ENCODE results near the gene AXIN1. TPM values are rescaled to one million over a fixed set of nuclear protein-coding genes. Genes with fewer than 3 reads are reported as not detected.

Gene AXIN1
- total RNA-seq, 1 experiment from 2014 or later: 32.7 TPM

GRCh38 chr16:281660-282255 is 70.8 kb downstream of the AXIN1 start:
- ChIA-PET POLR2A (ENCODE audit: low non-redundant PET) (no interaction called here), CTCF (no interaction called here)
- H3K36me3 ChIP-seq (ENCODE audit: insufficient read depth, low read length, poor library complexity, severe bottlenecking): no peaks in the 10 kb centered on the region
- no peak overlapping the region for H3K4me3 ChIP-seq (ENCODE audit: low read depth, low read length, poor library complexity, severe bottlenecking)
- no peaks in the 10 kb centered on the region for H3K4me1 ChIP-seq (ENCODE audit: insufficient read depth, low read length, poor library complexity, severe bottlenecking)
- intact Hi-C loops (cut with micrococcal nuclease; ENCODE audit: unreplicated experiment): loop anchor here (2.0 kb wide), 1 partner anchor 71 kb away; the partner anchor contains the start of gene AXIN1
- TF ChIP-seq, protein P1, sequence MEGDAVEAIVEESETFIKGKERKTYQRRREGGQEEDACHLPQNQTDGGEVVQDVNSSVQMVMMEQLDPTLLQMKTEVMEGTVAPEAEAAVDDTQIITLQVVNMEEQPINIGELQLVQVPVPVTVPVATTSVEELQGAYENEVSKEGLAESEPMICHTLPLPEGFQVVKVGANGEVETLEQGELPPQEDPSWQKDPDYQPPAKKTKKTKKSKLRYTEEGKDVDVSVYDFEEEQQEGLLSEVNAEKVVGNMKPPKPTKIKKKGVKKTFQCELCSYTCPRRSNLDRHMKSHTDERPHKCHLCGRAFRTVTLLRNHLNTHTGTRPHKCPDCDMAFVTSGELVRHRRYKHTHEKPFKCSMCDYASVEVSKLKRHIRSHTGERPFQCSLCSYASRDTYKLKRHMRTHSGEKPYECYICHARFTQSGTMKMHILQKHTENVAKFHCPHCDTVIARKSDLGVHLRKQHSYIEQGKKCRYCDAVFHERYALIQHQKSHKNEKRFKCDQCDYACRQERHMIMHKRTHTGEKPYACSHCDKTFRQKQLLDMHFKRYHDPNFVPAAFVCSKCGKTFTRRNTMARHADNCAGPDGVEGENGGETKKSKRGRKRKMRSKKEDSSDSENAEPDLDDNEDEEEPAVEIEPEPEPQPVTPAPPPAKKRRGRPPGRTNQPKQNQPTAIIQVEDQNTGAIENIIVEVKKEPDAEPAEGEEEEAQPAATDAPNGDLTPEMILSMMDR (conservative IDR thresholded peaks at IDR 0.05; ENCODE audit: low read depth, low read length): no peak
- TF ChIP-seq EZH2 (IDR thresholded peaks at IDR 0.05; ENCODE audit: borderline replicate concordance, low read depth, low read length, poor library complexity, severe bottlenecking): no peak
- DNase-seq (ENCODE audit: low spot score): no peak
- peaks cover 15% of the 10 kb centered on the region for H3K27me3 ChIP-seq (replicated peaks; ENCODE audit: insufficient read depth, low read depth, low read length, poor library complexity)
- H3K9me3 ChIP-seq (ENCODE audit: low read depth, low read length, poor library complexity, severe bottlenecking): no peaks in the 10 kb centered on the region
- no TSS peak for BruUV-seq (replicated peaks)
- H3K27ac ChIP-seq (ENCODE audit: low read depth, low read length, poor library complexity, severe bottlenecking): no peak overlapping the region

DNA sequence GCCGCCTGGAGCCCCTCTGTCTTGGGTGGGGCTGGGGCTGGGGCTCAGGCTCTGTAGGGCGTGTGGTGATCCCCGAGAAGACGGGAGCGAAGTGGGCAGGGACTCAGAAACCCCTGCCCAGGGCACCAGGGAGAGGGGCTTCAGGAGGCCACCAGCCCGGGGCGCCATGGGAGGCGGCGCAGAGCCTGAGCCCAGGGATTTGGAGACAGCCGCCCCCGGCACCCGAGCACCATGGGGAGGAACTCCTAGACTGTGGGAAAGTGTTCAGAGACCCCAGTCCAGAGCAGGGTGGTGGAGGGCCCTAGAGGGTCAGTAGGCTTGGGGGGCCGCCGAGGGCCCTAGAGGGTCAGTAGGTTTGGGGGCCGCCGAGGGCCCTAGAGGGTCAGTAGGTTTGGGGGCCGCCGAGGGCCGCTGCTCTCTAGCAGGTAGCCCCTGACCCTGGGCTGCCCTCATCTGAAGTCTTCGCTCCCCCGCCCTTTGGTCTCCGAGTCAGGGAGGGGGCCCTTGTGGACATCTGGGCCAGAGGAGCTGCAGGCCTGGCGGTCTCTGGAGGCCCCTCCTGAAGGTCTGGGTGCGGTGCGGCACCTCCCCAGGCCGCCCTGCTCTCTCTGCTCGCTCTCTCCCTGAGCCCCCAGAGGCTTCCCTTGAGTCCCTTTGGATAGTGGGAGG is 71.4 kb downstream of the AXIN1 start:
- no TSS peak for BruUV-seq (replicated peaks)
- H3K9me3 ChIP-seq (ENCODE audit: low read depth, low read length, poor library complexity, severe bottlenecking): no peaks in the 10 kb centered on the region
- no peak overlapping the region for H3K27ac ChIP-seq (ENCODE audit: low read depth, low read length, poor library complexity, severe bottlenecking)
- intact Hi-C loops (cut with micrococcal nuclease; ENCODE audit: unreplicated experiment): loop anchor here (2.0 kb wide), 1 partner anchor 72 kb away; the partner anchor contains the start of gene AXIN1
- DNase-seq (ENCODE audit: low spot score): no peak
- TF ChIP-seq EZH2 (IDR thresholded peaks at IDR 0.05; ENCODE audit: borderline replicate concordance, low read depth, low read length, poor library complexity, severe bottlenecking): no peak
- TF ChIP-seq, protein P1 (conservative IDR thresholded peaks at IDR 0.05; ENCODE audit: low read depth, low read length): no peak
- H3K27me3 ChIP-seq (replicated peaks; ENCODE audit: insufficient read depth, low read depth, low read length, poor library complexity): peaks cover 19% of the 10 kb centered on the region
- CTCF ChIA-PET: no interaction called here
- H3K36me3 ChIP-seq (ENCODE audit: insufficient read depth, low read length, poor library complexity, severe bottlenecking): no peaks in the 10 kb centered on the region
- H3K4me3 ChIP-seq (ENCODE audit: low read depth, low read length, poor library complexity, severe bottlenecking): peak overlapping the region; percentile 52
- POLR2A ChIA-PET (ENCODE audit: low non-redundant PET): no interaction called here
- no peaks in the 10 kb centered on the region for H3K4me1 ChIP-seq (ENCODE audit: insufficient read depth, low read length, poor library complexity, severe bottlenecking)

DNA sequence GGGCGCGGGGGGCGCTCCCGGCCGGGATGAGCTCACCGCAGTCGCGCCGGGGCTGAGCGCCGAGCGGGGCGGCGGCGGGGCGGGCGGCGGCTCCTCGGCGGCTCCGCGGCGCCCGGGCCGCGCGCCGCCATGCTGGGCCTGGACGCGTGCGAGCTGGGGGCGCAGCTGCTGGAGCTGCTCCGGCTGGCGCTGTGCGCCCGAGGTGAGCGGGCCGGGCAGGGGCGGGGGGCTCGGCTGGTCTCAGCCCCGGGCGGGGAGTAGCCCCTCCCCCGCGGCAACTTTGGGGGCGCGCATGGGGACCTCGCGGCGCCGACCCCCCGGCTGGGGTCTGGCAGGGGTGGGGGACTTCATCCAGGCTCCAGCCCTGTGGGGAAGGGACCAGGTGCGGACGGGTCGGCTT is 72.0 kb downstream of the AXIN1 start, which contains the start of gene ARHGDIG:
ARHGDIG (plus strand) TSS at position 40 of the 400 bp plus-strand sequence; CDS start at position 130, 90 bp downstream.
- Histone ChIP-seq H3K9me3 (ENCODE audit: low read depth, low read length, poor library complexity, severe bottlenecking) (no peaks in the 10 kb centered on the region), H3K27ac (ENCODE audit: low read depth, low read length, poor library complexity, severe bottlenecking) (no peak within 1 kb of the TSS), H3K4me1 (ENCODE audit: insufficient read depth, low read length, poor library complexity, severe bottlenecking) (no peaks in the 10 kb centered on the region), H3K4me3 (ENCODE audit: low read depth, low read length, poor library complexity, severe bottlenecking) (peak within 1 kb of the TSS; percentile 52), H3K36me3 (ENCODE audit: insufficient read depth, low read length, poor library complexity, severe bottlenecking) (no peaks in the 10 kb centered on the region), H3K27me3 (replicated peaks; ENCODE audit: insufficient read depth, low read depth, low read length, poor library complexity) (peaks cover 22% of the 10 kb centered on the region)
- DNase-seq (ENCODE audit: low spot score): no peak
- ChIA-PET POLR2A (ENCODE audit: low non-redundant PET) (no interaction called here), CTCF (no interaction called here)
- no peak for TF ChIP-seq EZH2 (IDR thresholded peaks at IDR 0.05; ENCODE audit: borderline replicate concordance, low read depth, low read length, poor library complexity, severe bottlenecking)
- TF ChIP-seq, protein P1 (conservative IDR thresholded peaks at IDR 0.05; ENCODE audit: low read depth, low read length): no peak
- BruUV-seq (replicated peaks): no TSS peak
- intact Hi-C loops (cut with micrococcal nuclease; ENCODE audit: unreplicated experiment): loop anchor here (2.0 kb wide), 1 partner anchor 72 kb away; the partner anchor contains the start of gene AXIN1
